ENCODE measurements around the gene TACC2.
"Not testable (repeated sequence)": the region's sequence is repeated elsewhere in the genome, so short reads cannot be mapped to it uniquely, and the experiment has no call there.

The TACC2 gene

GRCh38 chr10:121988361-121989324 lies at the start of gene TACC2:
Gene TACC2, plus strand, starts transcription at chr10:121989163. Its CDS starts 32,819 bp downstream, at chr10:122021982.
- DNase-seq = peak; percentile 11 to 87 (median 58)
- intact Hi-C loops (cut with DNase I) = no loop called here

- intact Hi-C loops (cut with DNase I) = no loop called here
These were observed 47.4 kb upstream of the TACC2 start for GRCh38 chr10:121941532-121941931.

GRCh38 chr10:121942749-121943416 lies 46.1 kb upstream of the TACC2 start:
- DNase-seq = peak in 3 of 42 donors; percentile 8 to 33 (median 15)
- intact Hi-C loops (cut with DNase I) = no loop called here

More at GRCh38 chr10:121941532-121941931, 47.4 kb upstream of the TACC2 start:
- peak in 2 of 42 donors; percentile 0 to 1 for DNase-seq

GRCh38 chr10:121947343-121948330 lies 41.3 kb upstream of the TACC2 start:
- intact Hi-C loops (cut with DNase I) = no loop called here
- peak in 27 of 42 donors; percentile 22 to 84 (median 49) for DNase-seq

- intact Hi-C loops (cut with DNase I) = no loop called here
These were observed 39.9 kb upstream of the TACC2 start for GRCh38 chr10:121949049-121949448.

GRCh38 chr10:121949451-121949850 lies 39.5 kb upstream of the TACC2 start:
- intact Hi-C loops (cut with DNase I) = no loop called here
- peak in 2 of 42 donors; percentile 0 to 25 for DNase-seq

More at GRCh38 chr10:121949049-121949448, 39.9 kb upstream of the TACC2 start:
- DNase-seq = peak in 1 of 42 donors; percentile 1

- intact Hi-C loops (cut with DNase I) = no loop called here
- DNase-seq = peak in 2 of 42 donors; percentile 1 to 9
These were observed 36.7 kb upstream of the TACC2 start for GRCh38 chr10:121952226-121952625.

- DNase-seq = peak in 2 of 42 donors; percentile 1 to 5
- intact Hi-C loops (cut with DNase I) = no loop called here
These were observed 32.6 kb upstream of the TACC2 start for GRCh38 chr10:121956111-121957061.

GRCh38 chr10:121959671-121960070 lies 29.3 kb upstream of the TACC2 start:
- DNase-seq = no peak
- intact Hi-C loops (cut with DNase I) = no loop called here

GRCh38 chr10:121961456-121961855 lies 27.5 kb upstream of the TACC2 start:
- DNase-seq = no peak
- intact Hi-C loops (cut with DNase I) = no loop called here

GRCh38 chr10:121965996-121966395 lies 23.0 kb upstream of the TACC2 start:
- intact Hi-C loops (cut with DNase I) = no loop called here
- DNase-seq = no peak

GRCh38 chr10:121969086-121969485 lies 19.9 kb upstream of the TACC2 start:
- intact Hi-C loops (cut with DNase I) = not testable (repeated sequence)
- DNase-seq = peak in 1 of 42 donors; percentile 36

GRCh38 chr10:121974019-121974534 lies 14.9 kb upstream of the TACC2 start:
- intact Hi-C loops (cut with DNase I) = loop anchor here (2.0 kb wide), 1 partner anchor 45 kb away; the partner anchor contains the start of gene ATE1
- peak in 2 of 42 donors; percentile 15 to 22 for DNase-seq

GRCh38 chr10:121974535-121975294 lies 14.2 kb upstream of the TACC2 start, which contains the start of gene NSMCE4A:
Gene NSMCE4A, minus strand, starts transcription at chr10:121975217. Its CDS starts 52 bp downstream, at chr10:121975165.
- DNase-seq = peak; percentile 40 to 92 (median 83)
- intact Hi-C loops (cut with DNase I) = loop anchor here (2.0 kb wide), 1 partner anchor 46 kb away; the partner anchor contains the start of gene ATE1

- peak in 1 of 42 donors; percentile 17 for DNase-seq
- intact Hi-C loops (cut with DNase I) = loop anchor here (2.0 kb wide), 1 partner anchor 47 kb away; the partner anchor contains the start of gene ATE1
These were observed 13.5 kb upstream of the TACC2 start for GRCh38 chr10:121975295-121976086.
